Left ventricle myocardium inferior (tissue), 1 donor: ENCODE measurements around the gene NPNT. TPM values are rescaled to one million over a fixed set of nuclear protein-coding genes. Genes with fewer than 3 reads are reported as not detected.

Source experiments
- DNase-seq: peaks from one replicate; pipeline ENCODE4 v3.0.0-alpha.2; 2020
- H3K27ac ChIP-seq: fragments of 200-600 bp; replicated peaks from 2 replicates; pipeline ENCODE4 v1.8.0; 2021
- H3K27me3 ChIP-seq: fragments of 200-600 bp; 2 replicates; pipeline ENCODE4 v1.8.0; 2021; ENCODE audit warnings: low read depth
- H3K36me3 ChIP-seq: fragments of 200-600 bp; 2 replicates; pipeline ENCODE4 v1.8.0; 2021
- H3K4me1 ChIP-seq: fragments of 200-600 bp; 2 replicates; pipeline ENCODE4 v1.8.0; 2021
- H3K4me3 ChIP-seq: fragments of 200-600 bp; 2 replicates; pipeline ENCODE4 v1.8.0; 2021; ENCODE audit warnings: mild to moderate bottlenecking, moderate library complexity
- H3K9me3 ChIP-seq: fragments of 200-600 bp; replicated peaks from 2 replicates; pipeline ENCODE4 v1.8.0; 2021
- CTCF ChIP-seq: fragments of 200-600 bp; IDR thresholded peaks from 2 replicates; pipeline ENCODE4 v1.8.0; 2021; ENCODE audit warnings: antibody characterized with exemption, mild to moderate bottlenecking, borderline replicate concordance
- intact Hi-C: fragments of 100-400 bp; cut with micrococcal nuclease; formaldehyde crosslinking; loops from one replicate; pipeline ENCODE4 v1.11.0; 2022
- total RNA-seq: library from RNA; stranded (reverse); fragmentation: NEBNext Ultra II Directional; extraction: Animal tissue kit (Norgen Biotek cat#: 25700); gene quantifications from one replicate; pipeline ENCODE4 v1.2.1, GENCODE V29; 2021
- donor health status: DM: no; HTN: yes; CAD: no; lungs with severe emphysema.

Gene NPNT
- total RNA-seq, 1 donor from 2014 or later, result 2.9 TPM

- Histone ChIP-seq H3K9me3 (no peaks in the 10 kb centered on the region), H3K4me1 (peaks cover 21% of the 10 kb centered on the region), H3K27ac (no peak overlapping the region), H3K36me3 (no peaks in the 10 kb centered on the region), H3K27me3 (peaks cover 42% of the 10 kb centered on the region), H3K4me3 (peak overlapping the region; percentile 71)
- intact Hi-C loops, result no loop called here
- DNase-seq, result peak; percentile 17
- TF ChIP-seq CTCF, result peak; percentile 24
These were observed 551 bp downstream of the NPNT start for GRCh38 chr4:105895583-105896460.

- intact Hi-C loops, result no loop called here
- no peak for TF ChIP-seq CTCF
These were observed 1.2 kb downstream of the NPNT start for GRCh38 chr4:105896461-105896942.

GRCh38 chr4:105896984-105897775 lies 1.9 kb downstream of the NPNT start:
- H3K27me3 ChIP-seq, result peaks cover 36% of the 10 kb centered on the region
- H3K27ac ChIP-seq, result no peak overlapping the region
- peak overlapping the region; percentile 71 for H3K4me3 ChIP-seq
- H3K4me1 ChIP-seq, result peaks cover 21% of the 10 kb centered on the region
- intact Hi-C loops, result no loop called here
- DNase-seq, result no peak
- H3K36me3 ChIP-seq, result no peaks in the 10 kb centered on the region
- no peaks in the 10 kb centered on the region for H3K9me3 ChIP-seq
- TF ChIP-seq CTCF, result no peak

More at GRCh38 chr4:105896461-105896942, 1.2 kb downstream of the NPNT start:
- no peak for DNase-seq
- Histone ChIP-seq H3K4me1 (peaks cover 21% of the 10 kb centered on the region), H3K4me3 (peak overlapping the region; percentile 71), H3K27me3 (peaks cover 40% of the 10 kb centered on the region), H3K36me3 (no peaks in the 10 kb centered on the region), H3K27ac (no peak overlapping the region), H3K9me3 (no peaks in the 10 kb centered on the region)

GRCh38 chr4:105900541-105900940 lies 5.3 kb downstream of the NPNT start:
- Histone ChIP-seq H3K27me3 (peaks cover 27% of the 10 kb centered on the region), H3K9me3 (no peaks in the 10 kb centered on the region), H3K4me1 (peaks cover 11% of the 10 kb centered on the region), H3K27ac (no peak overlapping the region), H3K36me3 (no peaks in the 10 kb centered on the region), H3K4me3 (no peak overlapping the region)
- intact Hi-C loops, result no loop called here
- no peak for DNase-seq
- no peak for TF ChIP-seq CTCF

GRCh38 chr4:105902550-105903262 lies 7.4 kb downstream of the NPNT start:
- H3K4me1 ChIP-seq, result no peaks in the 10 kb centered on the region
- peaks cover 6% of the 10 kb centered on the region for H3K27me3 ChIP-seq
- intact Hi-C loops, result no loop called here
- no peaks in the 10 kb centered on the region for H3K9me3 ChIP-seq
- DNase-seq, result no peak
- H3K36me3 ChIP-seq, result no peaks in the 10 kb centered on the region
- H3K27ac ChIP-seq, result no peak overlapping the region
- no peak overlapping the region for H3K4me3 ChIP-seq
- TF ChIP-seq CTCF, result no peak
